Stomach (tissue), 19 donors: ENCODE results near the gene MLNR. TPM values are rescaled to one million over a fixed set of nuclear protein-coding genes. Genes with fewer than 3 reads are reported as not detected.

Experiments used
- DNase-seq, 2 donors: peaks; one replicate each; pipeline versions ENCODE4 v3.0.0 to v3.0.0-alpha.2; 2013 to 2019
- H3K27ac ChIP-seq, 5 donors: fragments of 200-600 bp in 4 of 5; sonication (generic) in 4 of 5; one replicate each; pipeline ENCODE4 v1.5.1; 2013 to 2019; ENCODE audit warnings: mild to moderate bottlenecking in 1 of 5, moderate library complexity in 1 of 5
- H3K27me3 ChIP-seq, 3 donors: fragments of 200-600 bp; sonication (generic); one replicate each; pipeline ENCODE4 v1.5.1; 2017 to 2019; ENCODE audit warnings: mixed run types in 1 of 3
- H3K36me3 ChIP-seq, 4 donors: fragments of 200-600 bp; sonication (generic); 1 replicate in 3 of 4; 2 replicates in 1 of 4; pipeline ENCODE4 v1.5.1; 2016 to 2019
- H3K4me1 ChIP-seq, 4 donors: fragments of 200-600 bp; sonication (generic); one replicate each; pipeline ENCODE4 v1.5.1; 2016 to 2019
- H3K4me3 ChIP-seq, 4 donors: fragments of 200-600 bp; sonication (generic) in 3 of 4; one replicate each; pipeline ENCODE4 v1.5.1; 2016 to 2019; ENCODE audit warnings: mild to moderate bottlenecking in 1 of 4
- H3K9me3 ChIP-seq, 4 donors: fragments of 200-600 bp; sonication (generic); one replicate each; pipeline ENCODE4 v1.5.1; 2016 to 2019
- EP300 ChIP-seq: sonication (generic); formaldehyde crosslinking; IDR thresholded peaks from one replicate; pipeline ENCODE4 v1.6.1; 2017; ENCODE audit warnings: antibody characterized with exemption
- POLR2A ChIP-seq, 4 donors: fragments of 450-650 bp; IDR thresholded peaks; one replicate each; pipeline ENCODE4 v1.6.1; 2016; ENCODE audit warnings: antibody characterized with exemption in 4 of 4, control low read depth in 2 of 4, mild to moderate bottlenecking in 1 of 4, moderate library complexity in 1 of 4
- POLR2AphosphoS5 ChIP-seq, 3 donors: sonication (generic); formaldehyde crosslinking; IDR thresholded peaks; one replicate each; pipeline ENCODE4 v1.6.1; 2016; ENCODE audit warnings: antibody characterized with exemption in 3 of 3
- WGBS, 5 donors: extraction: QIAGEN DNeasy Blood & Tissue Kit in 3 of 5; methylation state at CpG; one replicate each; pipeline versions ENCODE4 v1.1.5 to v1.1.7; 2013 to 2018; 5-methylcytosine and 5-hydroxymethylcytosine counted together
- intact Hi-C: fragments of 100-400 bp; cut with DNase I; formaldehyde crosslinking; loops from one replicate; pipeline ENCODE4 v1.15.1; 2023; ENCODE audit warnings: low total_unique reads
- long read RNA-seq, 10 donors: transcript quantifications; one replicate each; lab custom pipeline, GENCODE V29; 2026
- polyA plus RNA-seq, 3 donors: library from polyadenylated mRNA; stranded (reverse); fragments of 200-250 nt; gene quantifications; one replicate each; pipeline ENCODE4 v1.2.3, GENCODE V29; 2013
- total RNA-seq, 5 donors: library from RNA; depleted of rRNA; stranded (reverse); fragments of >200 nt; gene quantifications; one replicate each; pipeline versions ENCODE4 v1.1.0 to v1.2.3, GENCODE V29; 2014 to 2016
- TF ChIP-seq, protein P1 (sequence below), 7 experiments: fragments of 450-650 bp in 4 of 7; fragments of 200-600 bp in 3 of 7; sonication (generic) in 3 of 7; IDR thresholded peaks; one replicate each; pipeline ENCODE4 v1.5.1; 2016 to 2019; ENCODE audit warnings: antibody characterized with exemption in 7 of 7, control low read depth in 2 of 7, mild to moderate bottlenecking in 1 of 7
- donor health status: healthy with polysubstance abuse.
- donor health status: Bipolar disorder and iron deficiency.
- donor health status: healthy.

MLNR gene, protein sequence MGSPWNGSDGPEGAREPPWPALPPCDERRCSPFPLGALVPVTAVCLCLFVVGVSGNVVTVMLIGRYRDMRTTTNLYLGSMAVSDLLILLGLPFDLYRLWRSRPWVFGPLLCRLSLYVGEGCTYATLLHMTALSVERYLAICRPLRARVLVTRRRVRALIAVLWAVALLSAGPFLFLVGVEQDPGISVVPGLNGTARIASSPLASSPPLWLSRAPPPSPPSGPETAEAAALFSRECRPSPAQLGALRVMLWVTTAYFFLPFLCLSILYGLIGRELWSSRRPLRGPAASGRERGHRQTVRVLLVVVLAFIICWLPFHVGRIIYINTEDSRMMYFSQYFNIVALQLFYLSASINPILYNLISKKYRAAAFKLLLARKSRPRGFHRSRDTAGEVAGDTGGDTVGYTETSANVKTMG
- 1 to 10 TPM in 2 of 5 donors, not detected in 3; 1.8 to 2.4 TPM for total RNA-seq
- under 1 TPM in 1 of 3 donors, not detected in 2; 0.08 TPM for polyA plus RNA-seq
- long read RNA-seq, donor 1, partial matches to known transcripts: 0 of 1 reads
- long read RNA-seq, donor 1, other reads (novel, unspliced or antisense): 0 of 1 reads
- long read RNA-seq, donor 2: 0 reads
- long read RNA-seq, donor 3, partial matches to known transcripts: 0 of 1 reads
- long read RNA-seq, donor 3, other reads (novel, unspliced or antisense): 0 of 1 reads
- long read RNA-seq, donor 4: 0 reads
- long read RNA-seq, donor 5: 0 reads
- long read RNA-seq, donor 6, partial matches to known transcripts: 0 of 1 reads
- long read RNA-seq, donor 6, other reads (novel, unspliced or antisense): 0 of 1 reads
- long read RNA-seq, donor 7, partial matches to known transcripts: 0 of 1 reads
- long read RNA-seq, donor 7, other reads (novel, unspliced or antisense): 0 of 1 reads
- long read RNA-seq, donor 8, partial matches to known transcripts: 0 of 2 reads
- long read RNA-seq, donor 8, other reads (novel, unspliced or antisense): 0 of 2 reads
- long read RNA-seq, donor 9: 0 reads
- long read RNA-seq, donor 10: 0 reads

DNA sequence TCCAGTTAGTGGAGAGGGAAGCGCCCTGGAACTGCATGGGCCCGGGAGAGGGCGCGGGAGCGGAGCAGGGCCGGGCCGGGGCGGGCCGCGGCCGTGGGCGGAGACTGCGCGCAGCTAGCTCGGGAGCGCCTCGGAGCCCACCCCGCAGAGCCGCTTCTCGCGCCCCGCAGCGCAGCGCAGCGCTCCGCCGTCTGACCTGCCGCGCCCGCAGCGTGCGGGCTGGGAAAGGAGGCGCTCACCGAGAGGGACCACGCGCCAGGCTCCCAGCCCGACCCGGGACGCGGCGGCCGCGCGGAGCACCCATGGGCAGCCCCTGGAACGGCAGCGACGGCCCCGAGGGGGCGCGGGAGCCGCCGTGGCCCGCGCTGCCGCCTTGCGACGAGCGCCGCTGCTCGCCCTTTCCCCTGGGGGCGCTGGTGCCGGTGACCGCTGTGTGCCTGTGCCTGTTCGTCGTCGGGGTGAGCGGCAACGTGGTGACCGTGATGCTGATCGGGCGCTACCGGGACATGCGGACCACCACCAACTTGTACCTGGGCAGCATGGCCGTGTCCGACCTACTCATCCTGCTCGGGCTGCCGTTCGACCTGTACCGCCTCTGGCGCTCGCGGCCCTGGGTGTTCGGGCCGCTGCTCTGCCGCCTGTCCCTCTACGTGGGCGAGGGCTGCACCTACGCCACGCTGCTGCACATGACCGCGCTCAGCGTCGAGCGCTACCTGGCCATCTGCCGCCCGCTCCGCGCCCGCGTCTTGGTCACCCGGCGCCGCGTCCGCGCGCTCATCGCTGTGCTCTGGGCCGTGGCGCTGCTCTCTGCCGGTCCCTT is at the start of gene MLNR:
TSS of gene MLNR (plus strand) at position 303 of the 820 bp plus-strand sequence. CDS start at position 303, 0 bp downstream.
- Histone ChIP-seq H3K27me3 (peaks cover 4 to 57% (median 37%) of the 10 kb centered on the region in 3 donors), H3K27ac (peak within 1 kb of the TSS in 1 of 5 donors; percentile 57), H3K9me3 (no peaks in the 10 kb centered on the region), H3K4me1 (peaks cover 19 to 52% (median 31%) of the 10 kb centered on the region in 4 donors), H3K4me3 (peak within 1 kb of the TSS; percentile 48 to 56 (median 52)), H3K36me3 (no peaks in the 10 kb centered on the region)
- WGBS, 5 donors: 2 to 15% (median 4%) methylated on average over 5 to 111 of the region's 111 CpGs
- peak in 1 of 2 donors; percentile 83 for DNase-seq
- TF ChIP-seq, protein P1, sequence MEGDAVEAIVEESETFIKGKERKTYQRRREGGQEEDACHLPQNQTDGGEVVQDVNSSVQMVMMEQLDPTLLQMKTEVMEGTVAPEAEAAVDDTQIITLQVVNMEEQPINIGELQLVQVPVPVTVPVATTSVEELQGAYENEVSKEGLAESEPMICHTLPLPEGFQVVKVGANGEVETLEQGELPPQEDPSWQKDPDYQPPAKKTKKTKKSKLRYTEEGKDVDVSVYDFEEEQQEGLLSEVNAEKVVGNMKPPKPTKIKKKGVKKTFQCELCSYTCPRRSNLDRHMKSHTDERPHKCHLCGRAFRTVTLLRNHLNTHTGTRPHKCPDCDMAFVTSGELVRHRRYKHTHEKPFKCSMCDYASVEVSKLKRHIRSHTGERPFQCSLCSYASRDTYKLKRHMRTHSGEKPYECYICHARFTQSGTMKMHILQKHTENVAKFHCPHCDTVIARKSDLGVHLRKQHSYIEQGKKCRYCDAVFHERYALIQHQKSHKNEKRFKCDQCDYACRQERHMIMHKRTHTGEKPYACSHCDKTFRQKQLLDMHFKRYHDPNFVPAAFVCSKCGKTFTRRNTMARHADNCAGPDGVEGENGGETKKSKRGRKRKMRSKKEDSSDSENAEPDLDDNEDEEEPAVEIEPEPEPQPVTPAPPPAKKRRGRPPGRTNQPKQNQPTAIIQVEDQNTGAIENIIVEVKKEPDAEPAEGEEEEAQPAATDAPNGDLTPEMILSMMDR (IDR thresholded peaks at IDR 0.05): no peak
- TF ChIP-seq EP300 (no peak), POLR2A (IDR thresholded peaks at IDR 0.05) (no peak), POLR2AphosphoS5 (IDR thresholded peaks at IDR 0.05) (no peak)
- intact Hi-C loops: no loop called here

DNA sequence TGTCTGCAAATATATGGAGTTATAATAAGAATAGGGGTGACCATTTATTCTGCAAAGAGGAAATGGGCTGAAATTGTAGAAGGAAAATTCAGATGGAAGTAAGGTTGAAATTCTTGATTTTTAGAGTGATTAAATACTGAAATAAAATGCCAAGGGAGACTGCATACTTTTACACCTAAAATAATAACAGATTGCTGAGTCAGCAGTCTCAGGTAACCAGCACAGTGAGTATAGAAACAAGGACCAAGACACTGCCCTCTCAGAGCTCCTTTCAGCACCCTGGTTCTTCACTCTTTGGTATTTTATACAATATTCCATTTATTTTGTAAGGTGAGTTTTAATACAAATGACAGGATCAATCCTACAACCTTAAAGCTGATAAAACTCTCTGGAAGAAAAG is 48.8 kb upstream of the MLNR start:
- H3K27me3 ChIP-seq: no peaks in the 10 kb centered on the region
- H3K4me1 ChIP-seq: no peaks in the 10 kb centered on the region
- no peaks in the 10 kb centered on the region for H3K9me3 ChIP-seq
- no peak for TF ChIP-seq EP300
- no peak overlapping the region for H3K27ac ChIP-seq
- no peak overlapping the region for H3K4me3 ChIP-seq
- peaks cover 13 to 85% (median 78%) of the 10 kb centered on the region in 4 donors for H3K36me3 ChIP-seq
- intact Hi-C loops: no loop called here
- DNase-seq: no peak

DNA sequence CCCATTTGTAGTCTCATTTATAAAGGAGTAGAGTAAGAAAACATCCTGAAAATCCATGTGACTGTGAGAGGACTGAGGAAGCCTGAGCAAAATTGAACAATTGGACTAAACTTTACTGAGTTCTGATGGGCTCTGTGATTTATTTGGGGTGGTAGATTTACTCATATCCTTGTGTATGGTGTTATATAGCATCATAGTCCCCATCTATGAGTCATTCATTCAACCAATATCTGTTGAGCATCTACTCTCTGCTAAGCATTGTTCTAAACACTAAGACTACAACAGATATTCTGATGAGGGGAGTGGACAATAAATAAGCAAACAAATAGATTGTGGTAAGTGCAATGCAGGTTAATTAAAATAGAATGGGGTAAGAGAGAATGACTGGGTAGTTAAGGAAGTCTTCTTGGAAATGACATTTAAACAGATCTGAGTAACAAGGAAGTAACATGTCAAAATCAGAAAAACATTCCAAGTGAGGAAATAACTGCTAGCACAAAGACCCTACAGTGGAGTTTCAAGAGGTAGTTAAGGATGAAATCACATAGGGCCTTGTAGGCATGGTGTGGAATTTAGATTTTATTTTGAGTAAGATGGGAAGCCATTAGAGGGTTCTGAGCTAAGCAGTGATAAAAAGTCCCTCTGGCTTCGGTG is 36.3 kb upstream of the MLNR start:
- intact Hi-C loops: no loop called here
- peak overlapping the region in 2 of 5 donors; percentile 27 to 42 for H3K27ac ChIP-seq
- H3K27me3 ChIP-seq: no peaks in the 10 kb centered on the region
- TF ChIP-seq POLR2AphosphoS5 (IDR thresholded peaks at IDR 0.05) (no peak), POLR2A (IDR thresholded peaks at IDR 0.05) (no peak), EP300 (no peak)
- DNase-seq: no peak
- peaks cover 0 to 9% (median 0%) of the 10 kb centered on the region in 4 donors for H3K4me1 ChIP-seq
- no peak overlapping the region for H3K4me3 ChIP-seq
- 35 to 65% (median 39%) methylated on average over 1 of the region's 1 CpG for WGBS, 5 donors
- peaks cover 7 to 81% (median 80%) of the 10 kb centered on the region in 4 donors for H3K36me3 ChIP-seq
- H3K9me3 ChIP-seq: no peaks in the 10 kb centered on the region

DNA sequence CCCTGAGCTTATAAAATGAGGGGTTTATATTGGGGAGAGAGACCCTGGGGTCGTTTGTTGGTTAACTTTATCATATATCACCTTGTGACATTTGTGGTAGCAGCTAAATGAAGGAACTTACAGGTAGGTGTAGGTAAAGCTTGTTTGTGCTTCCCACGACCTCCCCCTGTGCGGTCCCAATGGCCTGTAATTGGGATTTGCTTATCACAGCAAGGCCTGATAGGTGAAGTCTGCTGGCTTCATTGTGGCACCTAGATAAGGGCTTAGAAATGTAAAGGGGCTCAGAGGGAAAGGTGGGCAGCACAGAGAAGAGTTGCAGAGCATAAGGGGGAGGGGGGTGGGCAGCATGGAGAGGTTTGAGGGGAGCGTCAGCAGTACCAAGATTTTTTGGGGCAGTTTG is 35.5 kb upstream of the MLNR start:
- H3K36me3 ChIP-seq: peaks cover 12 to 81% (median 80%) of the 10 kb centered on the region in 4 donors
- H3K9me3 ChIP-seq: no peaks in the 10 kb centered on the region
- intact Hi-C loops: no loop called here
- peaks cover 0 to 9% (median 0%) of the 10 kb centered on the region in 4 donors for H3K4me1 ChIP-seq
- H3K27me3 ChIP-seq: no peaks in the 10 kb centered on the region
- 67 to 86% (median 69%) methylated on average over 4 of the region's 4 CpGs for WGBS, 5 donors
- H3K4me3 ChIP-seq: no peak overlapping the region
- no peak for DNase-seq
- TF ChIP-seq, protein P1 (IDR thresholded peaks at IDR 0.05): no peak
- no peak for TF ChIP-seq POLR2A (IDR thresholded peaks at IDR 0.05)
- TF ChIP-seq POLR2AphosphoS5 (IDR thresholded peaks at IDR 0.05): no peak
- peak overlapping the region in 1 of 5 donors; percentile 42 for H3K27ac ChIP-seq
